ENCODE measurements around the gene EML6. TPM values are rescaled to one million over a fixed set of nuclear protein-coding genes. Genes with fewer than 3 reads are reported as not detected.

EML6 gene
- total RNA-seq, 2 donors from 2014 or later, result 1.4 to 2.1 TPM

- peaks cover 89% of the 10 kb centered on the region for H3K27me3 ChIP-seq (ENCODE audit: control insufficient read depth, insufficient read depth, low read length, poor library complexity, severe bottlenecking)
- TF ChIP-seq CTCF (conservative IDR thresholded peaks at IDR 0.05), result no peak
- H3K36me3 ChIP-seq (ENCODE audit: control insufficient read depth, insufficient read depth, low read length), result no peaks in the 10 kb centered on the region
- H3K36me3 Mint-ChIP-seq (ENCODE audit: low read depth), result no peaks in the 10 kb centered on the region
- no peak for DNase-seq
- peaks cover 77% of the 10 kb centered on the region for H3K27me3 Mint-ChIP-seq (ENCODE audit: insufficient read depth)
- no peak overlapping the region for H3K27ac ChIP-seq (ENCODE audit: low read depth, low read length)
- H3K4me3 ChIP-seq (ENCODE audit: low read length), result peak overlapping the region; percentile 94
- H3K9me3 Mint-ChIP-seq, result no peaks in the 10 kb centered on the region
- H3K27ac Mint-ChIP-seq, result peak overlapping the region; percentile 86
- H3K4me1 Mint-ChIP-seq, result peaks cover 10% of the 10 kb centered on the region
- H3K4me3 Mint-ChIP-seq, result peak overlapping the region; percentile 81
- no peaks in the 10 kb centered on the region for H3K4me1 ChIP-seq (ENCODE audit: control insufficient read depth, insufficient read depth, low read length)
- 27 to 33% methylated on average over 8 to 10 of the region's 10 CpGs for WGBS, 2 experiments (ENCODE audit: insufficient coverage in 1 of 2, insufficient read length in 1 of 2)
- no peaks in the 10 kb centered on the region for H3K9me3 ChIP-seq (ENCODE audit: control insufficient read depth, low read length)
- peak overlapping the region; percentile 51 for H3K9ac ChIP-seq (ENCODE audit: extremely low read depth, low read length, poor library complexity, severe bottlenecking)
These were observed 821 bp upstream of the EML6 start for GRCh38 chr2:54722641-54723040.

GRCh38 chr2:54723996-54724559 lies 616 bp downstream of the EML6 start:
- Histone ChIP-seq H3K27ac (ENCODE audit: low read depth, low read length) (no peak overlapping the region), H3K27me3 (ENCODE audit: control insufficient read depth, insufficient read depth, low read length, poor library complexity, severe bottlenecking) (peaks cover 88% of the 10 kb centered on the region), H3K4me1 (ENCODE audit: control insufficient read depth, insufficient read depth, low read length) (no peaks in the 10 kb centered on the region), H3K9ac (ENCODE audit: extremely low read depth, low read length, poor library complexity, severe bottlenecking) (peak overlapping the region; percentile 20), H3K36me3 (ENCODE audit: control insufficient read depth, insufficient read depth, low read length) (no peaks in the 10 kb centered on the region), H3K9me3 (ENCODE audit: control insufficient read depth, low read length) (no peaks in the 10 kb centered on the region), H3K4me3 (ENCODE audit: low read length) (peak overlapping the region; percentile 94)
- TF ChIP-seq CTCF (conservative IDR thresholded peaks at IDR 0.05), result no peak
- Mint-ChIP-seq H3K4me3 (peak overlapping the region; percentile 81), H3K9me3 (no peaks in the 10 kb centered on the region), H3K4me1 (peaks cover 10% of the 10 kb centered on the region), H3K36me3 (ENCODE audit: low read depth) (no peaks in the 10 kb centered on the region), H3K27ac (no peak overlapping the region), H3K27me3 (ENCODE audit: insufficient read depth) (peaks cover 78% of the 10 kb centered on the region)
- 2 to 3% methylated on average over 15 to 23 of the region's 23 CpGs for WGBS, 2 experiments (ENCODE audit: insufficient coverage in 1 of 2, insufficient read length in 1 of 2)
- no peak for DNase-seq

- Mint-ChIP-seq H3K27ac (no peak overlapping the region), H3K36me3 (ENCODE audit: low read depth) (no peaks in the 10 kb centered on the region), H3K9me3 (no peaks in the 10 kb centered on the region), H3K4me3 (peak overlapping the region; percentile 81), H3K27me3 (ENCODE audit: insufficient read depth) (peaks cover 80% of the 10 kb centered on the region), H3K4me1 (peaks cover 10% of the 10 kb centered on the region)
- peak overlapping the region; percentile 94 for H3K4me3 ChIP-seq (ENCODE audit: low read length)
- H3K27ac ChIP-seq (ENCODE audit: low read depth, low read length), result no peak overlapping the region
- H3K9ac ChIP-seq (ENCODE audit: extremely low read depth, low read length, poor library complexity, severe bottlenecking), result no peak overlapping the region
- peaks cover 88% of the 10 kb centered on the region for H3K27me3 ChIP-seq (ENCODE audit: control insufficient read depth, insufficient read depth, low read length, poor library complexity, severe bottlenecking)
- WGBS, 2 experiments (ENCODE audit: insufficient coverage in 1 of 2, insufficient read length in 1 of 2), result 1% methylated on average over 43 to 87 of the region's 87 CpGs
- H3K4me1 ChIP-seq (ENCODE audit: control insufficient read depth, insufficient read depth, low read length), result no peaks in the 10 kb centered on the region
- peak; percentile 10 for TF ChIP-seq CTCF (conservative IDR thresholded peaks at IDR 0.05)
- DNase-seq, result peak; percentile 78
- H3K9me3 ChIP-seq (ENCODE audit: control insufficient read depth, low read length), result no peaks in the 10 kb centered on the region
- no peaks in the 10 kb centered on the region for H3K36me3 ChIP-seq (ENCODE audit: control insufficient read depth, insufficient read depth, low read length)
These were observed 1.3 kb downstream of the EML6 start for GRCh38 chr2:54724560-54725342.

Data from endodermal cell (in vitro differentiated cells).